Endothelial cell of umbilical vein (primary cell): ENCODE measurements around the gene FAM193B. TPM values are rescaled to one million over a fixed set of nuclear protein-coding genes. Genes with fewer than 3 reads are reported as not detected.

Source experiments
- BruUV-seq: library from RNA; stranded (reverse); fragments of 400-500 nt; replicated peaks from 2 replicates; lab custom pipeline; 2021; lab: Mats Ljungman, UMichigan
- CTCF ChIA-PET: fragments of 300-600, 350-600 bp; sonication (Branson Sonifier 250); formaldehyde crosslinking; loops from one replicate; lab custom pipeline; 2021; ENCODE audit warnings: antibody characterized with exemption, inconsistent platforms; lab: Charles Lee
- POLR2A ChIA-PET: fragments of 300-600, 350-600 bp; sonication (Branson Sonifier 250); formaldehyde crosslinking; loops from one replicate; lab custom pipeline; 2021; ENCODE audit warnings: antibody characterized with exemption, inconsistent platforms; lab: Charles Lee
- DNase-seq: peaks from one replicate; pipeline ENCODE4 v3.0.0-alpha.2; 2011; ENCODE audit warnings: low read depth, low spot score
- FAIRE-seq: peaks from 2 replicates; lab custom pipeline; 2011; peaks lifted over from hg19 to GRCh38; lab: Jason Lieb, UNC
- H2AFZ ChIP-seq: 2 replicates; pipeline ENCODE4 v1.6.0; 2012; ENCODE audit warnings: low read depth, low read length, control low read depth, inconsistent platforms
- H3K27ac ChIP-seq: 2 replicates; pipeline ENCODE4 v1.5.1; 2011; ENCODE audit warnings: low read depth, mild to moderate bottlenecking, control low read depth, low read length, moderate library complexity; ENCODE audit not compliant: insufficient read depth
- H3K27me3 ChIP-seq, 2 experiments: 2 replicates each; pipeline versions ENCODE4 v1.6.0 to v1.6.1; 2011; ENCODE audit warnings: low read length in 2 of 2, mixed read lengths in 1 of 2; ENCODE audit not compliant: control insufficient read depth in 2 of 2, insufficient read depth in 2 of 2
- H3K36me3 ChIP-seq, 2 experiments: 2 replicates in 1 of 2; 3 replicates in 1 of 2; pipeline ENCODE4 v1.5.1; 2011; ENCODE audit warnings: low read length in 2 of 2, mild to moderate bottlenecking in 1 of 2, moderate library complexity in 1 of 2; ENCODE audit not compliant: control insufficient read depth in 2 of 2, insufficient read depth in 2 of 2; ENCODE audit errors: extremely low read depth in 1 of 2
- H3K4me1 ChIP-seq: 3 replicates; pipeline ENCODE4 v1.5.1; 2011; ENCODE audit warnings: mild to moderate bottlenecking, low read length; ENCODE audit not compliant: control insufficient read depth, insufficient read depth; ENCODE audit errors: extremely low read depth
- H3K4me2 ChIP-seq: 2 replicates; pipeline ENCODE4 v1.6.1; 2011; ENCODE audit warnings: low read length, control low read depth, mixed read lengths; ENCODE audit not compliant: insufficient read depth
- H3K4me3 ChIP-seq, 3 experiments: fragments of 200-600 bp in 1 of 3; sonication (generic), shearing (Covaris generic) in 1 of 3; replicated peaks in 1 of 3; 2 replicates each; pipeline ENCODE4 v1.5.1; 2011 to 2016; ENCODE audit warnings: control low read depth in 3 of 3, low read length in 3 of 3, mild to moderate bottlenecking in 2 of 3, inconsistent platforms in 1 of 3, low read depth in 1 of 3, moderate library complexity in 1 of 3; ENCODE audit not compliant: insufficient read depth in 1 of 3
- H3K79me2 ChIP-seq: 2 replicates; pipeline ENCODE4 v1.6.0; 2012; ENCODE audit warnings: low read length, inconsistent platforms; ENCODE audit not compliant: control insufficient read depth, insufficient read depth
- H3K9ac ChIP-seq: replicated peaks from 2 replicates; pipeline ENCODE3; 2011; ENCODE audit warnings: low read length, control low read depth; ENCODE audit not compliant: insufficient read depth; ENCODE audit errors: extremely low read depth
- H3K9me1 ChIP-seq: replicated peaks from 3 replicates; pipeline ENCODE4 v1.6.0; 2011; ENCODE audit warnings: mild to moderate bottlenecking, low read length; ENCODE audit not compliant: control insufficient read depth, insufficient read depth; ENCODE audit errors: extremely low read depth
- H3K9me3 ChIP-seq: replicated peaks from 2 replicates; pipeline ENCODE4 v1.5.1; 2012; ENCODE audit warnings: low read length, inconsistent platforms; ENCODE audit not compliant: control insufficient read depth, insufficient read depth
- H4K20me1 ChIP-seq: replicated peaks from 2 replicates; pipeline ENCODE3; 2011; ENCODE audit warnings: mild to moderate bottlenecking, low read length; ENCODE audit not compliant: control insufficient read depth, insufficient read depth; ENCODE audit errors: extremely low read depth
- EZH2 ChIP-seq: IDR thresholded peaks from 2 replicates; pipeline ENCODE4 v1.6.1; 2012; ENCODE audit warnings: borderline replicate concordance, low read depth, mild to moderate bottlenecking, moderate library complexity, low read length, inconsistent platforms; ENCODE audit not compliant: severe bottlenecking
- FOS ChIP-seq: IDR thresholded peaks from 2 replicates; pipeline ENCODE4 v1.6.1; 2011; ENCODE audit warnings: mild to moderate bottlenecking, low read length, moderate library complexity, borderline replicate concordance; ENCODE audit not compliant: insufficient read depth
- GATA2 ChIP-seq: IDR thresholded peaks from 2 replicates; pipeline ENCODE4 v1.7.0; 2011; ENCODE audit warnings: low read depth, mild to moderate bottlenecking, moderate library complexity, mixed read lengths, low read length; ENCODE audit not compliant: insufficient read length, insufficient read depth
- JUN ChIP-seq: IDR thresholded peaks from 2 replicates; pipeline ENCODE4 v1.6.1; 2011; ENCODE audit warnings: borderline replicate concordance, low read depth; ENCODE audit not compliant: insufficient read length, insufficient read depth
- MYC ChIP-seq: IDR thresholded peaks from one replicate; pipeline ENCODE4 v1.6.1; 2011; ENCODE audit warnings: mild to moderate bottlenecking, low read depth, low read length
- POLR2A ChIP-seq: IDR thresholded peaks from 2 replicates; pipeline ENCODE4 v1.6.1; 2012; ENCODE audit warnings: low read depth, mild to moderate bottlenecking, control low read depth, low read length
- POLR2AphosphoS5 ChIP-seq: IDR thresholded peaks from 2 replicates; pipeline ENCODE4 v1.6.1; 2012; ENCODE audit warnings: low read depth, mild to moderate bottlenecking, control low read depth, low read length, moderate library complexity; ENCODE audit not compliant: insufficient read depth
- dilution Hi-C: fragments of 300-500 bp; cut with MboI; formaldehyde crosslinking; loops from one replicate; pipeline ENCODE4 v1.15.0; 2019; ENCODE audit warnings: low sequenced_read_pairs; ENCODE audit not compliant: extremely low pct_ligation_motif_present
- intact Hi-C: fragments of 100-400 bp; cut with micrococcal nuclease; formaldehyde crosslinking; loops from one replicate; pipeline ENCODE4 v1.10.0; 2022
- polyA plus RNA-seq, 4 experiments: library from polyadenylated mRNA; depleted of rRNA in 3 of 4; stranded (reverse) in 3 of 4; unstranded in 1 of 4; fragments of >200 nt; gene quantifications; 2 replicates each; pipeline versions ENCODE4 v1.2.1 to v1.2.3, GENCODE V29; 2011 to 2012; ENCODE audit warnings: missing spikeins in 1 of 4
- total RNA-seq: library from RNA; stranded (reverse); gene quantifications from 2 replicates; pipeline ENCODE4 v1.2.3, GENCODE V29; 2021
- TF ChIP-seq, protein P1 (sequence below): IDR thresholded peaks from 2 replicates; pipeline ENCODE4 v1.6.1; 2011; ENCODE audit not compliant: insufficient read depth, insufficient read length
- TF ChIP-seq, protein P2 (sequence below), 2 donors: IDR thresholded peaks; 1 replicate in 1 of 2; 2 replicates in 1 of 2; pipeline ENCODE4 v1.5.1; 2011; ENCODE audit warnings: low read length in 2 of 2, mild to moderate bottlenecking in 2 of 2, moderate library complexity in 2 of 2, control low read depth in 1 of 2, inconsistent platforms in 1 of 2, low read depth in 1 of 2; ENCODE audit not compliant: insufficient read depth in 1 of 2; ENCODE audit errors: extremely low read depth in 1 of 2

The FAM193B gene
- total and polyA plus RNA-seq, 2 donors (not counting 3 experiments of a cell fraction or from before 2014, with no cell fraction given) = 57.9 to 75.7 TPM

GRCh38 chr5:177527595-177527994 is 26.8 kb downstream of the FAM193B start:
- CTCF ChIA-PET = no interaction called here
- no TSS peak for BruUV-seq
- Histone ChIP-seq H2AFZ (no peak overlapping the region), H3K9me3 (no peaks in the 10 kb centered on the region), H3K9ac (no peak overlapping the region), H3K4me3 (no peak overlapping the region), H3K9me1 (no peaks in the 10 kb centered on the region), H3K4me1 (no peaks in the 10 kb centered on the region), H3K4me2 (no peak overlapping the region), H3K27me3 (no peaks in the 10 kb centered on the region), H3K36me3 (peaks cover 15 to 71% of the 10 kb centered on the region in 2 experiments), H4K20me1 (no peaks in the 10 kb centered on the region), H3K27ac (no peak overlapping the region), H3K79me2 (no peaks in the 10 kb centered on the region)
- DNase-seq (no peak), FAIRE-seq (no peak)
- intact Hi-C loops = no loop called here
- TF ChIP-seq GATA2 (no peak), EZH2 (no peak), MYC (no peak), JUN (no peak), POLR2A (no peak)
- TF ChIP-seq, protein P1, sequence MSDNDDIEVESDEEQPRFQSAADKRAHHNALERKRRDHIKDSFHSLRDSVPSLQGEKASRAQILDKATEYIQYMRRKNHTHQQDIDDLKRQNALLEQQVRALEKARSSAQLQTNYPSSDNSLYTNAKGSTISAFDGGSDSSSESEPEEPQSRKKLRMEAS = no peak
- dilution Hi-C loops = no loop called here
- POLR2A ChIA-PET = no interaction called here

GRCh38 chr5:177526791-177527190 is 27.6 kb downstream of the FAM193B start:
- no peak for FAIRE-seq
- no peak overlapping the region for H2AFZ ChIP-seq
- peaks cover 15 to 66% of the 10 kb centered on the region in 2 experiments for H3K36me3 ChIP-seq
- dilution Hi-C loops (no loop called here), intact Hi-C loops (no loop called here)
- H4K20me1 ChIP-seq = no peaks in the 10 kb centered on the region
- no peak for DNase-seq
- no peaks in the 10 kb centered on the region for H3K27me3 ChIP-seq
- TF ChIP-seq GATA2 (no peak), EZH2 (no peak), FOS (no peak), MYC (no peak), POLR2A (no peak), POLR2AphosphoS5 (no peak), JUN (no peak)
- TF ChIP-seq, protein P1 = no peak
- TF ChIP-seq, protein P2, sequence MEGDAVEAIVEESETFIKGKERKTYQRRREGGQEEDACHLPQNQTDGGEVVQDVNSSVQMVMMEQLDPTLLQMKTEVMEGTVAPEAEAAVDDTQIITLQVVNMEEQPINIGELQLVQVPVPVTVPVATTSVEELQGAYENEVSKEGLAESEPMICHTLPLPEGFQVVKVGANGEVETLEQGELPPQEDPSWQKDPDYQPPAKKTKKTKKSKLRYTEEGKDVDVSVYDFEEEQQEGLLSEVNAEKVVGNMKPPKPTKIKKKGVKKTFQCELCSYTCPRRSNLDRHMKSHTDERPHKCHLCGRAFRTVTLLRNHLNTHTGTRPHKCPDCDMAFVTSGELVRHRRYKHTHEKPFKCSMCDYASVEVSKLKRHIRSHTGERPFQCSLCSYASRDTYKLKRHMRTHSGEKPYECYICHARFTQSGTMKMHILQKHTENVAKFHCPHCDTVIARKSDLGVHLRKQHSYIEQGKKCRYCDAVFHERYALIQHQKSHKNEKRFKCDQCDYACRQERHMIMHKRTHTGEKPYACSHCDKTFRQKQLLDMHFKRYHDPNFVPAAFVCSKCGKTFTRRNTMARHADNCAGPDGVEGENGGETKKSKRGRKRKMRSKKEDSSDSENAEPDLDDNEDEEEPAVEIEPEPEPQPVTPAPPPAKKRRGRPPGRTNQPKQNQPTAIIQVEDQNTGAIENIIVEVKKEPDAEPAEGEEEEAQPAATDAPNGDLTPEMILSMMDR (IDR thresholded peaks at IDR 0.05; ENCODE audit: extremely low read depth in 1 of 2, insufficient read depth in 1 of 2, low read depth in 1 of 2, low read length in 2 of 2) = no peak
- H3K27ac ChIP-seq = no peak overlapping the region
- POLR2A ChIA-PET = no interaction called here
- CTCF ChIA-PET = no interaction called here
- BruUV-seq = no TSS peak
- H3K9me3 ChIP-seq = no peaks in the 10 kb centered on the region
- H3K4me1 ChIP-seq = no peaks in the 10 kb centered on the region
- H3K79me2 ChIP-seq = no peaks in the 10 kb centered on the region
- H3K4me3 ChIP-seq = no peak overlapping the region
- H3K4me2 ChIP-seq = no peak overlapping the region
- H3K9ac ChIP-seq = no peak overlapping the region
- H3K9me1 ChIP-seq = no peaks in the 10 kb centered on the region
